IPS-NIHi11 (cell line): ENCODE results near the gene CACNA1A.
"Not testable (repeated sequence)": the region's sequence is repeated elsewhere in the genome, so short reads cannot be mapped to it uniquely, and the experiment has no call there.

Source experiments
- DNase-seq: peaks from one replicate; pipeline ENCODE4 v3.0.0; 2012; ENCODE audit warnings: mixed read lengths, low spot score

CACNA1A gene

GRCh38 chr19:13277104-13277809 lies 229.0 kb downstream of the CACNA1A start:
- peak; percentile 77 for DNase-seq

- DNase-seq, result no peak
These were observed 231.1 kb downstream of the CACNA1A start for GRCh38 chr19:13275016-13275722.

- no peak for DNase-seq
These were observed 235.7 kb downstream of the CACNA1A start for GRCh38 chr19:13270514-13271105.

DNA sequence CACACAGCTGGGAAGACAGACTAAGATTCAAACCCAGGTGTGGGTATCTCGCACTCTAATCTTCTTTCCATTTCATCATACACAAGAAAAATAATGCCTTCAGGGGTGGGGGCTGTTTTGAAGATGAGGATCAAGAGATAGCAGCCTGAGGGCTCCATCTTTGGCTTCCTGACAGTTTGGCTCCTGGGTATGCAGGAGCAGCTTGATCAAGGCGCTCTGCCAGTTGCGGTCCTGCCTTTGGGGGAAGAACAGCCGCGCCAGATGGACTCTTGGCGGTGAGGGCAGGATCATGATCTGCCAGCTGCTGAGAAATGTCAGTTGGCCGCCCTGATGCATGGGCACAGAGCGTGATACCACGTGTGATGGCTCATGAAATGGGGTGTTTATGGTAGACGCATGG lies 236.9 kb downstream of the CACNA1A start:
- DNase-seq, result no peak

DNA sequence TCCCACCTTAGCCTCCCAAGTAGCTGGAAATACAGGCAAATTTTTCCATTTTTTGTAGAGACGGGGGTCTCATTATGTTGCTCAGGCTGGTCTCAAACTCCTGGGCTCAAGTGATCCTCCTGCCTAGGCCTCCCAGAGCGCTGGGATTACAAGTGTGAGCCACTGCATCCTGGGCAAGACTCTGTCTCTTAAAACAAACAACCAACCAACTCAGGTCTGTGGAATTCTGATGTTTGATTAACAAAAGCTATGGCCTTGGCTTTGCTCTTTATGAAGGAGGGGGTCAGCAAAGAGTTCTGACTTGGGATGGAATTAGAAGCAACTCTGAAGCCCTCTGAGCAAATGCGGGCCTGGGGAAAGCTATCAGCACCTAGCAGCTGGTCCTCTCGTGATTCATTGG lies 238.4 kb downstream of the CACNA1A start:
- no peak for DNase-seq

GRCh38 chr19:13267131-13267530 lies 239.1 kb downstream of the CACNA1A start:
- no peak for DNase-seq

DNA sequence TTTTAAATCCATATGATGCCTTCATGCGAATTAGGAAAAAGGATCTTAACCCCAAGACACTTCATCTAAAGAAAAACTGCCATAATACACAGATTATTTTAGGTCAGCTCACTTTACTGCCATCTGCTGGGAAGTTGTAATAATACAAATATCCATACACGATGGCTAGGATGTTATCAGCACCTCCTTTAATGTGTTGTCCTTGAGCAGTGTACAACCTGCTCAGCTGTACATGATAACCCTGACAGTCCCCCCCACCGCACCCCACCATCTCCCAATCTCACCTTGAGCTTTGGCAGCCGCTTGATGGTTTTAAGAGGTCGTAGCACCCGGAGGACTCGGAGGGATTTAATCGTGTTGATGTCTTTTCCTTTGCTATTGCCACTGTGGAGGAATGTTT lies 243.8 kb downstream of the CACNA1A start:
- DNase-seq, result peak; percentile 55

DNA sequence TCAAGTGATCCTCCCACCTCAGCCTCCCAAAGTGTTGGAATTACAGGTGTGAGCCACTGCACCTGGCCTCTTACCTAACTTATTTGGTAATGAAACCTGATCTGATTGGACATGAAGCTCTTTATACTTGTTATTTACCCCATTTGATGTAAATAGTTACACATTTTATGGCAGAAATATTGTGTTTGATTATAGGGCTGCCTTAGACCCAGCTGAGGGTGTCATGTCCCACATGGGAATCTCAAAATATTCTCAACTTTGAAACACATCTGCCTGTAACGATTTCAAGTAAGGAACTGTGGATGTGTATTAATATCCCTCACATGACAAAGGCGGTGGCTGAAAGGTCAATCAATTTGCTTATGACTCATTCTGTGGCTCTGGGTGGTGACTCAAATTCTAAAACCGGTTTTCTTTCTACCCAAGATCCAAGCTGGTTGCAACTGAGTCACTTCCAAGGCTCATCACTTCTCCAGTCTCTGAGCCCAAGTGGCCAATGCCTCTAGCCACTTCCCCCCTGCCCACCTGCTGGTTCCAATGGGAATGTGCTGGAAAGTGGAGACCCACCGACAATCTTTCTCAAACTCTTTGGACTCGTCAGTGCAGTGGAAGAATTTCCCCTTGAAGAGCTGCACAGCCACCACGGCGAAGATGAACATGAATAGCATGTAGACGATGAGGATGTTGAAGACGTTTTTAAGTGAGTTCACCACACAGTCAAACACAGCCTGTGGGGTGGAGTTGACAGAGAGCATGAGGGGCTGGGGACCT lies 245.2 kb downstream of the CACNA1A start:
- DNase-seq, result no peak

DNA sequence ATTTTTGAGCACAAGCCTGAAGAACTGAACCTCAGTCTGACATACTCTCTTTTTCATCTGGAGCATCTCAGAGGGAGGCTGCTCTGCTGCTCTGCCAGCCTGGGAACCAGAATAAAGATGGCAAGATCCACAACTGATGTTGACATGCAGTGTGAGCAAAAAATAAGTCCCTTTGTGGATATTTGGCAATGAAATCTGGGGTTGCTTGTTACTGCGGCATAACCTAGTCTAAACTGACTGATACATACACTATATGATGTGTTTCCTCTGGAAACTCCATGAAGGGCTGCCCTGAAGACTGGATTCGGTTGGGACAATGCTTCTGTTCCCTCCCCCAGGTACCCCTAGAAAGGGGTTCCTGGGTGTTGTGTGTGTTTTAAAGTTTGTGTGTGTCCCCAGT lies 249.4 kb downstream of the CACNA1A start:
- DNase-seq, result no peak

- not testable (repeated sequence) for DNase-seq
These were observed 249.9 kb downstream of the CACNA1A start for GRCh38 chr19:13256398-13256797.

- DNase-seq, result no peak
These were observed 250.6 kb downstream of the CACNA1A start for GRCh38 chr19:13255719-13256059.

GRCh38 chr19:13255041-13255718 lies 251.1 kb downstream of the CACNA1A start:
- no peak for DNase-seq

DNA sequence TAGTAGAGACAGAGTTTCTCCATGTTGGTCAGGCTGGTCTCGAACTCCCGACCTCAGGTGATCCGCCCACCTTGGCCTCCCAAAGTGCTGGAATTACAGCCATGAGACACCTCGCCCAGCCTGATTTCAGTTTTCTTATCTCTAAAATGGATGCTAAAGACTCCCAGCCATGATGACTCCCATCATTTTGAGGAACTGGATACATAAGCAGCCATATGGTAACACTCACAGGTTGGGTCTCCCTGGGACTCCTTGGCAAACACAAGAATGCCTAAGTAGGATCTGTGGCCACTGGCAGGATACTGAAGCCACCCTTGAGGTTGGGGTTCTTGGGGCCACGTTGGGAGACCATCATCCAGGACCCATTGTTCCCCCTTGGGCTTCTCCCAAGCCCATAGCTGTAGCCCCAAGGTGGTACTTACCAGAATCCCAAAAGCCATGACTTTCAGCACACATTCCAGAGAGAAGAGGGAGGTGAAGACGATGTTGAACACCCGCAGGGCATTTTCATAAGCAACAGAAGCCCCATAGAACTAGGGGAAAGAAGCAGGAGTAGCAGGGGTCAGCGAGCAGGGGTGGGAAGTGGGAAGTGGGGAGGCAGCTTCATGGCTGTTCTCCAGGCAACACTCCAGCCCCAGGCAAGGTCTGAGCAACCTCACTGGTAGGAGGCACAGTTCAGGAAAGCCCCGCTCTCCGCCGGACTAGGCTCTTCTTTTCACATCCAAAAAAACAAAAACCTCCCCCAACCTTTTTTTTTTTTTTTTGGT lies 253.5 kb downstream of the CACNA1A start:
- no peak for DNase-seq

- DNase-seq, result no peak
These were observed 261.4 kb downstream of the CACNA1A start for GRCh38 chr19:13244920-13245319.

DNA sequence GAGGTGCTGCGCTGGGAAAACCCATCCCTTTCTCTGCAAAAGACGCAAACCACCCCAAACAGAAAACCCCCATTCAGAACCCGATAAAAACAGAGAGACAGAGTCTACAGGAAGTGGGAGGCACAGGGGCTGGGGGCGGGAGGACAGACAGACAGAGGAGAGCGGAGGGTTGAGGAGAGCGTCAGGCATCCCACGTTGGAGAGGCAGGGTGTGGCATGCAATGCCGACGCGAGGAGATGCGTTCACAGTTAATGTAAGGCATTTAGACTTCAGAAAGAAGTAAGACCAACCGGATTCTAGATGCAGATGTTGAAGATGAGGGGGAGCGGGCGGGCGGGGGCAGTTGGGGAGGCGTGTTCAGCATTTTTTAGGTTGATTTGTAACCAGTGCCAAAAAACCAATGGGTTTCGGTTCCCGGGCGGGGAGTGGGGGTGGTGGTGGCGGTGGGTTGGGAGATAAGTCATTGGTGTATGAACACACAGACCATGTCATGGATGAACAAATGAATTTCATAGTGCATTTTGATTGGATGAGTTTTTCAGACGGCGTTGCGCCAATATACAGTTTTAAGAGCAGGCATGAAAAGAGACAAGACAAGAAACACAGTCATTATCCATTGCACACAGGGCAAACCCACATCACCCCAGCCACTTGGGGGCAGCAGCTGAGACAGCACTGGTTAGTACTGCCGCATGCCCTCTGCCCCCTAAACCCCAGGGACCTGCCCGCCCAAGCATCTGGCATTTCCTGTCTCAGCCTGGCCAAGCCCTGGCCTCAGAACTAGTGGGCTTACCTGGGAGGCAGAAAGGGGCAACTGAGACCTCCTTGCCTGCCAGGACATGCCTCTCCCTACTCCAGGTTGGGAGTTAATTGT lies 264.8 kb downstream of the CACNA1A start:
- peak; percentile 53 for DNase-seq

DNA sequence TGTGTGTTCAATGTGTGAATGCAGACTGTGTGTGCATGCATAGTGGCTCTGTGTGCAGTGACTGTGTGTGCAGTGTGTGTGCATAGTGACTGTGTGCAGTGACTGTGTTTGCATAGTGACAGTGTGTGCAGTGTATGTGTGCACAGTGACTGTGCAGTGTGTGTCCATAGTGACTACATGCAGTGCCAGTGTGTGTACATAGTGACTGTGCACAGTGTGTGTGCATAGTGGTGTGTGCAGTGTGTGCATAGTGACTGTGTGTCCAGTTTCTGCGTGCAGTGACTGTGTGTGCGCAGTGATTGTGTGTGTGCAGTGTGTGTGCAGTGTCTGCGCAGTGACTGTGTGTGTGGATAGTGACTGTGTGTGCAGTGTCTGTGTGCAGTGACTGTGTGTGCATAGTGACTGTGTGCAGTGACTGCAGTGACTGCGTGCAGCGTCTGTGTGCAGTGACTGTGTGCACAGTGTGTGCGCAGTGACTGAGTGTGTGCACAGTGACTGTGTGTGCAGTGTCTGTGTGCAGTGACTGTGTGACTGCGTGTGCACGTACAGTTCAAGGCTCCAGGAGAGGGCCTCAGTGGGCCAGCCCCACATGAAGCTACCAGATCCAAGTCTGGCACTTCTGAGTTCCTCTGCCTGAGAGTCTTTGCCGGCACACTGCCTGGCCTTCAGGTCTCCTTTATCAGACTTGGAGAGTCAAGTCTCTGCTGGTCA lies 265.8 kb downstream of the CACNA1A start:
- DNase-seq, result no peak

- DNase-seq, result no peak
These were observed 267.3 kb downstream of the CACNA1A start for GRCh38 chr19:13238891-13239534.

DNA sequence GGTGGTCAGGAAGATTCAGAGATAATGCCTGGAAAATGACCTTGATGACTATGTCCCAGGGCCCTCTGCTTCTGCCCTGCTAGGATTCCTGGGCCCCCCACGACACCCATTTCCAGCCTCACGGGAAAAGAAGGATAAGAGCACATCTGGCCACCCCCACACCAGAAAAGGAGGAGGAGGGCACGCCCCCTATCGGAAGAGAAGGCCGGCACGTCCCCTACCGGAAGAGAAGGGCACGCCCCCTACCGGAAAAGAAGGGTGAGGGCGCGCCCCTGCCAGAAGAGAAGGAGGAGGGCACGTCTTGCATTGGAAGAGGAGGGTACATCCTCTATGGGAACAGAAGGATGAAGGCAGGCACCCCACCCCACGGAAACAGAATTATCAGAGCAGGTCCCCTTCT lies 271.8 kb downstream of the CACNA1A start:
- DNase-seq, result peak; percentile 88

DNA sequence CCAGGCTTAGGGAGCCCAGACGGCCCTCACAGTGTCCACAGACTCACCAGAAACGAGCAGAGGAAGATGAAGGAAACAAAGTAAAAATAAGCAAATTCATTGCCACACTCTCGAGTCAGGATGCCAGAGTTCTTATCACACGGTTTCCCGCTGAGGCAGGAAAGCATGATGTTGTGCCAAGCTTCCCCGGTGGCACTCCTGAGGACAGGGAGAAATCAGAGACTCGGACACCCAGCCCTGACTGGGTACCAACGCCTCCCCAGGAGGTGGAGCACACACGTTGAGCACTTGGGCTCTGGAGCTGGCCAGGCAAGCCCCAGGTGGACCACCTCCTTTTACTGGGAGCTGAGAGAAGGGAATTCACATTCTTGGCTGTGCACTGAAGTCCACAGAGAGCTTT lies 274.6 kb downstream of the CACNA1A start:
- no peak for DNase-seq
